Measurements from ENCODE around the gene BCCIP. TPM values are rescaled to one million over a fixed set of nuclear protein-coding genes. Genes with fewer than 3 reads are reported as not detected.

Gene BCCIP
- total RNA-seq, 1 donor from 2014 or later, result 110 TPM

GRCh38 chr10:125808047-125808446 is 15.3 kb upstream of the BCCIP start:
- no peak overlapping the region for H3K4me3 Mint-ChIP-seq (ENCODE audit: low read depth)
- peaks cover 30% of the 10 kb centered on the region for H3K36me3 Mint-ChIP-seq (ENCODE audit: low read depth)
- no peaks in the 10 kb centered on the region for H3K4me1 Mint-ChIP-seq (ENCODE audit: low read depth)
- no peak overlapping the region for H3K27ac Mint-ChIP-seq
- no peaks in the 10 kb centered on the region for H3K27me3 Mint-ChIP-seq (ENCODE audit: low read depth)
- H3K9me3 Mint-ChIP-seq, result no peaks in the 10 kb centered on the region
- intact Hi-C loops (cut with micrococcal nuclease), result no loop called here
- DNase-seq (ENCODE audit: low spot score), result no peak

GRCh38 chr10:125811251-125811650 is 12.1 kb upstream of the BCCIP start:
- H3K4me3 Mint-ChIP-seq (ENCODE audit: low read depth), result no peak overlapping the region
- H3K36me3 Mint-ChIP-seq (ENCODE audit: low read depth), result peaks cover 52% of the 10 kb centered on the region
- intact Hi-C loops (cut with micrococcal nuclease), result no loop called here
- H3K4me1 Mint-ChIP-seq (ENCODE audit: low read depth), result no peaks in the 10 kb centered on the region
- no peak overlapping the region for H3K27ac Mint-ChIP-seq
- no peak for DNase-seq (ENCODE audit: low spot score)
- H3K9me3 Mint-ChIP-seq, result no peaks in the 10 kb centered on the region
- no peaks in the 10 kb centered on the region for H3K27me3 Mint-ChIP-seq (ENCODE audit: low read depth)

DNA sequence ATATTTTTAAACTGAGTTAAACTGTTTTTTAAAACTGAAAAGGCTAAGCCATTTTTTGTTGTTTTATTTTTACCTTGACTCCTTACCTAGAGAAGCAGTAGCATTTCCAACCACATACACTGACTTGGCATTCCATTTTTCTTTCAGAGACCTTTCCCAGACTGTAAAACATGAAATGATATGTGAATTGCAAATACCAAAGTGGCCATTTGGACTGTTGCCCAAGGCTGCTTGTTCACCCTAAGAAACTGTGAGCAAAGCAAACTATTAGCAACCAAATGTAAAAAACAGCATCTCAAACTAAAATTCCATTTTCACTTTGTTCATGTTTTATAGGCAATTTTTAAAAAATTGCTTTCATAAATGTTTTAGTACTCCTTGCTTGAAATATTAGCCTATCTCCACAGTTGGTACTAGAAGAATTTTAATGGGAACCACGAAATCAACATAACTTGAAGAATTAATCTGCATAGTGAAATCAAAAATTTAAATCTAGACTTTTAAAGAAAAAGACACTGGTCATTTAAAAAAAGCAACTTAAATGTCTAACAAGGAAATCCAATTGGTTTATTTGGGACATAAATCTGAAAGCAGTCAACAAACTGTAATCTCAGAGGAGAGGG is 11.1 kb upstream of the BCCIP start:
- Mint-ChIP-seq H3K36me3 (ENCODE audit: low read depth) (peaks cover 42% of the 10 kb centered on the region), H3K9me3 (no peaks in the 10 kb centered on the region), H3K27ac (no peak overlapping the region), H3K4me3 (ENCODE audit: low read depth) (no peak overlapping the region), H3K27me3 (ENCODE audit: low read depth) (no peaks in the 10 kb centered on the region), H3K4me1 (ENCODE audit: low read depth) (no peaks in the 10 kb centered on the region)
- DNase-seq (ENCODE audit: low spot score), result no peak
- intact Hi-C loops (cut with micrococcal nuclease), result no loop called here

DNA sequence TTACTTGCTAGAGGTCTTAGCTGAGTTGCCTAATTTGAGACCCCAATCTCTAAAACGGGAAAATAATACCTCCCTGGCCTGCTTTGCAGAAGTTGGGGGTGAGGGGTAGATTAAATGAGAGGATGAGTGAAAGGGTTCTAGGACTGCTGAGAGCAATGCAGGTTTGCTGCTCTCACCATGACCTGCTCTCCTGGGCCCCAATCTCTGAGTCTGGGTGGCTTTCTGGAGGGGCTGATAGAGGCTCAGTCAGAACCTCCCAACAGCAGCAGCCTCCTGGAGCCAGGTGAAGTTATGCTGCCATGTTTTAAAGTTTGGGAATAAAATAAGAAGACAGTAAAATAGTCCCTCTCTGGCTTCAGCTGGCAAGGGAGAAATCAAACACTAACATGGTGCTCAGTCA is 7.6 kb upstream of the BCCIP start:
- peaks cover 32% of the 10 kb centered on the region for H3K36me3 Mint-ChIP-seq (ENCODE audit: low read depth)
- peaks cover 3% of the 10 kb centered on the region for H3K4me1 Mint-ChIP-seq (ENCODE audit: low read depth)
- no peak for DNase-seq (ENCODE audit: low spot score)
- no peaks in the 10 kb centered on the region for H3K27me3 Mint-ChIP-seq (ENCODE audit: low read depth)
- intact Hi-C loops (cut with micrococcal nuclease), result no loop called here
- H3K9me3 Mint-ChIP-seq, result no peaks in the 10 kb centered on the region
- H3K4me3 Mint-ChIP-seq (ENCODE audit: low read depth), result no peak overlapping the region
- no peak overlapping the region for H3K27ac Mint-ChIP-seq

- intact Hi-C loops (cut with micrococcal nuclease), result no loop called here
- DNase-seq (ENCODE audit: low spot score), result no peak
- H3K27ac Mint-ChIP-seq, result no peak overlapping the region
- H3K36me3 Mint-ChIP-seq (ENCODE audit: low read depth), result peaks cover 28% of the 10 kb centered on the region
- no peak overlapping the region for H3K4me3 Mint-ChIP-seq (ENCODE audit: low read depth)
- H3K4me1 Mint-ChIP-seq (ENCODE audit: low read depth), result peaks cover 8% of the 10 kb centered on the region
- H3K27me3 Mint-ChIP-seq (ENCODE audit: low read depth), result no peaks in the 10 kb centered on the region
- no peaks in the 10 kb centered on the region for H3K9me3 Mint-ChIP-seq
Measured at GRCh38 chr10:125816548-125816947, 6.8 kb upstream of the BCCIP start.

GRCh38 chr10:125817337-125817946 is 5.9 kb upstream of the BCCIP start:
- intact Hi-C loops (cut with micrococcal nuclease), result no loop called here
- H3K27ac Mint-ChIP-seq, result no peak overlapping the region
- H3K4me1 Mint-ChIP-seq (ENCODE audit: low read depth), result peaks cover 13% of the 10 kb centered on the region
- H3K4me3 Mint-ChIP-seq (ENCODE audit: low read depth), result no peak overlapping the region
- no peak for DNase-seq (ENCODE audit: low spot score)
- no peaks in the 10 kb centered on the region for H3K9me3 Mint-ChIP-seq
- peaks cover 24% of the 10 kb centered on the region for H3K36me3 Mint-ChIP-seq (ENCODE audit: low read depth)
- no peaks in the 10 kb centered on the region for H3K27me3 Mint-ChIP-seq (ENCODE audit: low read depth)

GRCh38 chr10:125820701-125821100 is 2.6 kb upstream of the BCCIP start:
- Mint-ChIP-seq H3K4me3 (ENCODE audit: low read depth) (no peak overlapping the region), H3K4me1 (ENCODE audit: low read depth) (peaks cover 14% of the 10 kb centered on the region), H3K36me3 (ENCODE audit: low read depth) (peaks cover 2% of the 10 kb centered on the region), H3K27me3 (ENCODE audit: low read depth) (no peaks in the 10 kb centered on the region), H3K27ac (no peak overlapping the region), H3K9me3 (no peaks in the 10 kb centered on the region)
- DNase-seq (ENCODE audit: low spot score), result no peak
- intact Hi-C loops (cut with micrococcal nuclease), result loop anchor here (5.0 kb wide), 1 partner anchor 903 kb away; no protein-coding TSS in a partner anchor

DNA sequence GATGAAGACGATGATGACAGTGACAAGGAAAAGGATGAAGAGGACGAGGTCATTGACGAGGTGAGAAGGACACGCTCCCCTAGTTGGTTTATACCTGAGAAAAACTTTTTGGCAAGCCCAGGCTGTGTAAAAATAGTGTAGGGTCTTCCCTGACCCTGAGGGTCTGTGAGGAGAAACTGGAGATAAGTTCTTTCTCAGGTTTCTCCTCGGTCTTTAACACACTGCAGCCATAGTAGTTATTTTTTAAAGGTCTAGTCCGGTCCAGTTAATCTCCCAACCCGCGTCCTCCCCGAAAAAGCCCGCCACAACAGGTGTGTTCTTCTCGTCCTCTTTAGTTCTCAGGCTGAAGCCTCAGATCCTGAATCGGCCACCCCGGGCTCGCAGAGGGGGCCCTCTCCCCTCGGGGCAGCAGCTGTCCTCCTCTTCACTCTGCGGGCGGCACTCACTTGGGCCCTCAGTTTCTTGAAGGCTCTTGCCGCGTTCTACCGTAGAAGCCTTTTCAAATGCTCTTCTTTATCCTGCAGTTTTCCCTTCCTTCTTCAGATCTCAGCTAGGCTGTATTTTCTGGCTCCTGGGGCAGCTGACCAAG is 411 bp downstream of the BCCIP start:
- intact Hi-C loops (cut with micrococcal nuclease), result loop anchor here (1.0 to 5.0 kb wide), 3 partner anchors 73 to 906 kb away; partner anchors contain the start of genes EDRF1 and FANK1
- peaks cover 21% of the 10 kb centered on the region for H3K4me1 Mint-ChIP-seq (ENCODE audit: low read depth)
- H3K36me3 Mint-ChIP-seq (ENCODE audit: low read depth), result peaks cover 29% of the 10 kb centered on the region
- DNase-seq (ENCODE audit: low spot score), result peak; percentile 10
- H3K27me3 Mint-ChIP-seq (ENCODE audit: low read depth), result no peaks in the 10 kb centered on the region
- no peak overlapping the region for H3K4me3 Mint-ChIP-seq (ENCODE audit: low read depth)
- no peaks in the 10 kb centered on the region for H3K9me3 Mint-ChIP-seq
- H3K27ac Mint-ChIP-seq, result no peak overlapping the region

DNA sequence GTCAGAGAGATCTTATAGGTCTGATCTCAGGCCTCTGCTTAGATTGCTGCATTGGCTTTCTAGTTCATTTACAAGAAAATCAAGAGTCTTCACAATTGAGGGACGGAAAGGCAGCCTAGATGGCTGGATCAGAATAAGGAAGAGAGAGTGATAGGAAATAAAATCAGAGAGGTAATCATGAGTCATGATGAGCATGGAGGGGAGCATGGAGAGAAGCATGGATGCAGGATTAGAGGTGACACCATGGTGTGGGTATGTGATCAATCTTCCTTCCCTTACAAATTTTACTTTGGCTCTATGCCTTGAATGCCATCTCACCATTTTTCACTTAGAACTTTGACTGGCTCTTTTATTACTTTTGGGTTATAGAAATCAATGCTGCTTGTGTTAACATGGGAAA is 1.4 kb downstream of the BCCIP start:
- Mint-ChIP-seq H3K27ac (no peak overlapping the region), H3K4me3 (ENCODE audit: low read depth) (no peak overlapping the region), H3K4me1 (ENCODE audit: low read depth) (peaks cover 25% of the 10 kb centered on the region), H3K36me3 (ENCODE audit: low read depth) (peaks cover 39% of the 10 kb centered on the region), H3K9me3 (no peaks in the 10 kb centered on the region), H3K27me3 (ENCODE audit: low read depth) (no peaks in the 10 kb centered on the region)
- intact Hi-C loops (cut with micrococcal nuclease), result loop anchor here (5.0 kb wide), 1 partner anchor 907 kb away; no protein-coding TSS in a partner anchor
- DNase-seq (ENCODE audit: low spot score), result no peak

DNA sequence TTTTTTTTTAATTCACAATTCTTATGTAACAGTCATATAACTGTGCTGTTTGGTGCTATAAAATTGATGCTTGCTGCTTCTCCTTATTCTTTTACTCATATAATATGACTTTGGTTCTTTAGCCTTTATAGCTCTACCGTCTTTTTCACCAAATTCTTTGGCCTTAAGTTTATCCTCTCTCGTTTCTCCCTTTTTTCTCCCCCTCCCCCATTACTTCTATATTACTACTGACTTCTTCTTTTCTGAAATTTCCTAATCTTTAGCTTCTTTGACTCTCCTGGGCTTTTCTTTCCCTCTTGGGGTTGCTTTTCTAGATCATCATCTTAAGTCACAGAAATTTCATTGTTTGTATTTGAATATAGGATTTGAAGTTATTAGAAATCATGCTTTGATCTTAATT is 3.8 kb downstream of the BCCIP start:
- Mint-ChIP-seq H3K4me1 (ENCODE audit: low read depth) (peaks cover 12% of the 10 kb centered on the region), H3K9me3 (no peaks in the 10 kb centered on the region), H3K27me3 (ENCODE audit: low read depth) (no peaks in the 10 kb centered on the region), H3K4me3 (ENCODE audit: low read depth) (peak overlapping the region; percentile 32), H3K36me3 (ENCODE audit: low read depth) (peaks cover 59% of the 10 kb centered on the region), H3K27ac (no peak overlapping the region)
- intact Hi-C loops (cut with micrococcal nuclease), result no loop called here
- no peak for DNase-seq (ENCODE audit: low spot score)

DNA sequence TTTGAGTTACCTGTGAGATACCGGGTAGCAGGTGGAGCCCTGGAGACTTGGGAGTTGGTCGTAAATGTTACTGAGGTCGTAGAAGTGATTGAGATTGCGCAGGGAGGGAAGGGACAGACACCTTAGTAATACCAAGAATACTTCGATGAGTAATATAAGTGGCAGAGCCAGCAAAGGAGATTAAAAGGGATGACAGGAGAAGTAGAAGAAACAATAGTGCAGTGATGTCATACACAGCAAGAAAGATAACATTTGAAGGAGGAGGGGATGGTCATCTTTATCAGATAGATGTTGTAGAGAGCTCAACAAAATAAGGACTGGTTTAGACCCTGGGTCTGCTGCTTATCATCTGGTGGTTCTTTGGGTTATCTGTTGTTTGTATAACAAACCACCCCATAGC is 5.0 kb downstream of the BCCIP start:
- no peak for DNase-seq (ENCODE audit: low spot score)
- Mint-ChIP-seq H3K9me3 (no peaks in the 10 kb centered on the region), H3K36me3 (ENCODE audit: low read depth) (peaks cover 62% of the 10 kb centered on the region), H3K27ac (no peak overlapping the region), H3K4me1 (ENCODE audit: low read depth) (peaks cover 12% of the 10 kb centered on the region), H3K4me3 (ENCODE audit: low read depth) (no peak overlapping the region), H3K27me3 (ENCODE audit: low read depth) (no peaks in the 10 kb centered on the region)
- intact Hi-C loops (cut with micrococcal nuclease), result no loop called here

DNA sequence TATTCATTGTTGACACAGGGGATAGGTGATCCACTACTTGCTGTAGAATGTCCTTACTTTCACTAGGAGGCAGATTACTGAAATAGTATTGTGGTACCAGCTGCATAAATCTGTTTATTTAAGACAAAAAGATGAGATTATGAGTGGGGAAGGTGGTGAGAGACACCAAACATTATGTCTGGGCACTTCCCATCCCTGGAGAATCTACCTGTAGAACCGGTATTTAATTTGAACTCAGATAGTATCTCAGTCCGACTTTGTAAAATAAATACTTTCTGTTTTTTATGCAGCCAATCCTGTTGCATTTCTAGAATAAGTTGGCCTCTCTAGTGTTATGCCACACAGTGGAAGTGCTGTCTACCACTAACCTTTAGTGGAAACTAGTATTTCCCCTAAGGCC is 13.4 kb downstream of the BCCIP start:
- H3K27ac Mint-ChIP-seq, result no peak overlapping the region
- intact Hi-C loops (cut with micrococcal nuclease), result no loop called here
- DNase-seq (ENCODE audit: low spot score), result no peak
- no peaks in the 10 kb centered on the region for H3K27me3 Mint-ChIP-seq (ENCODE audit: low read depth)
- H3K36me3 Mint-ChIP-seq (ENCODE audit: low read depth), result peaks cover 73% of the 10 kb centered on the region
- no peaks in the 10 kb centered on the region for H3K9me3 Mint-ChIP-seq
- H3K4me3 Mint-ChIP-seq (ENCODE audit: low read depth), result no peak overlapping the region
- H3K4me1 Mint-ChIP-seq (ENCODE audit: low read depth), result no peaks in the 10 kb centered on the region

DNA sequence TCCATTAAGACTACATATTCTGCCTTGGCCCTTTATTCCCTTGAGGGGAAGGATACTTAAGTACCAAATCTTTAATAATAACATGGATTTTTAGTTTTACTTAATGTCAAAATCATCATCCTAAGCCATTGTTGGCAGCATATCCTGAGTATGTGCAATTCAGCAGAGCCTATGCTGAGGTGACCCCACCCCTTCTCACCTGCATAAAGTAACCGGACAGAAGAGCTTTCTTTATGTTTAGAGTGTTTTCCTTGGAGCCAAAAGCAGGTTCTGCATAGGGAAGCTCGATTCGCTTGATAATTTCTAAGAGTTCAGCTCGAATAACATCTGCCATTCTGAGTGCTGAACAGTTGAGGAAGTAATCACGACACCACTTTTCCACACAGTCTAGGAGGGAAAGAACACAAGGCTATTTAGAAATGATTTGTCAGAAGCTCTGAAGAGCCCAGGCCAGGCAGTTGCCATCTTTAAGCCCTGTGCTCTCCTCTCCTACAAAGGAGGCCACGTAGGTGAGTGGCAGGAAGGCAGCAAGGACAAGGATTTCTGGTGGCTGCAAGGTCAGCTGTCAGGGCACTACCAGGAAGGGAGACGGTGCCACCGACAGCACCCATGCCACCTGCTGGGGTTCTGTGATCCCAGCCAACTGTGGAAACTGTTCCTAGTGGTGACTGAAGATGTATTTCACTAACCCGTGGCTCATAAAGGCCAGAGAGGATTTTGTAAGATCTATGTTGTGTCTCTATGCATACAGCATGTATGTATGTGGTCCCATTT is 15.6 kb downstream of the BCCIP start:
- intact Hi-C loops (cut with micrococcal nuclease), result no loop called here
- no peak overlapping the region for H3K4me3 Mint-ChIP-seq (ENCODE audit: low read depth)
- H3K36me3 Mint-ChIP-seq (ENCODE audit: low read depth), result peaks cover 63% of the 10 kb centered on the region
- H3K27ac Mint-ChIP-seq, result no peak overlapping the region
- DNase-seq (ENCODE audit: low spot score), result no peak
- H3K4me1 Mint-ChIP-seq (ENCODE audit: low read depth), result no peaks in the 10 kb centered on the region
- no peaks in the 10 kb centered on the region for H3K27me3 Mint-ChIP-seq (ENCODE audit: low read depth)
- H3K9me3 Mint-ChIP-seq, result no peaks in the 10 kb centered on the region
